GM06990 (cell line): ENCODE measurements around the gene TUBB8.

ENCODE experiments used
- DNase-seq: peaks from one replicate; pipeline ENCODE4 v3.0.0-alpha.2; 2011; ENCODE audit not compliant: insufficient read length; ENCODE audit errors: extremely low read depth
- H3K27me3 ChIP-seq: replicated peaks from 2 replicates; pipeline ENCODE4 v1.6.0; 2011; ENCODE audit warnings: low read length; ENCODE audit not compliant: control insufficient read depth, insufficient read depth
- H3K36me3 ChIP-seq: 2 replicates; pipeline ENCODE4 v1.5.1; 2011; ENCODE audit warnings: low read length; ENCODE audit not compliant: control insufficient read depth, insufficient read depth
- H3K4me3 ChIP-seq: replicated peaks from 2 replicates; pipeline ENCODE4 v1.5.1; 2011; ENCODE audit warnings: low read depth, mild to moderate bottlenecking, control low read depth, low read length
- CTCF ChIP-seq: IDR thresholded peaks from 2 replicates; pipeline ENCODE4 v1.5.1; 2011; ENCODE audit warnings: low read length, control low read depth, mild to moderate bottlenecking, inconsistent platforms; ENCODE audit not compliant: insufficient read depth, poor library complexity, severe bottlenecking

Gene TUBB8

GRCh38 chr10:92153-92552, 43.1 kb upstream of the TUBB8 start:
- no peak for TF ChIP-seq CTCF
- Histone ChIP-seq H3K36me3 (no peaks in the 10 kb centered on the region), H3K27me3 (no peaks in the 10 kb centered on the region), H3K4me3 (no peak overlapping the region)
- no peak for DNase-seq

GRCh38 chr10:91313-91712, 42.2 kb upstream of the TUBB8 start:
- H3K4me3 ChIP-seq, result no peak overlapping the region
- no peak for DNase-seq
- no peak for TF ChIP-seq CTCF
- no peaks in the 10 kb centered on the region for H3K36me3 ChIP-seq
- H3K27me3 ChIP-seq, result no peaks in the 10 kb centered on the region

- TF ChIP-seq CTCF, result no peak
- Histone ChIP-seq H3K4me3 (no peak overlapping the region), H3K36me3 (no peaks in the 10 kb centered on the region), H3K27me3 (no peaks in the 10 kb centered on the region)
- no peak for DNase-seq
Measured at GRCh38 chr10:90161-90560, 41.1 kb upstream of the TUBB8 start.

- no peaks in the 10 kb centered on the region for H3K27me3 ChIP-seq
- H3K4me3 ChIP-seq, result no peak overlapping the region
- DNase-seq, result no peak
- H3K36me3 ChIP-seq, result no peaks in the 10 kb centered on the region
- no peak for TF ChIP-seq CTCF
Measured at GRCh38 chr10:89248-89647, 40.2 kb upstream of the TUBB8 start.

DNA sequence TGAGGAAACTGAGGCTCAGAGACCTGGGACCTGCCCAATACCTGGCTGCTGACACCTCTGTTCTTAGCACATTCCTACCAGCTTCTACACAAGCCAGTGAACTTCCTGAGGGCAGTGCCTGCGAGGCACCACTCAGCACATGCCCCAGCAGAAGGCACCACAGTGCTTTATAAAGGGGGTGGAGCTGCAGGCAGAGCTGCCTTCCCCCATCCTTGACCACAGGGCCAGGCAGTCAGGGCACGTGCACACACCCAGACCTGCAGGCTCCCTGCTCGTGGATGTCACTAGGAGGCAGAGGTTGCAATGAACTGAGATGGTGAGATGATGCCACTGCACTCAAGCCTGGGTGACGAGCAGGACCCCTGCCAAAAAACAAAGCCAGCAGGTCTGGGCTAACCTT, 39.2 kb upstream of the TUBB8 start:
- DNase-seq, result no peak
- Histone ChIP-seq H3K4me3 (no peak overlapping the region), H3K27me3 (no peaks in the 10 kb centered on the region), H3K36me3 (no peaks in the 10 kb centered on the region)
- no peak for TF ChIP-seq CTCF
